HEK293 (cell line): ENCODE data around the gene SRRM2.

Experiments used
- CTCF ChIP-seq: fragments of 450-650 bp; formaldehyde crosslinking; IDR thresholded peaks from 2 replicates; pipeline ENCODE4 v1.5.1; 2016; ENCODE audit warnings: missing biosample characterization, missing genetic modification characterization
- KLF1 ChIP-seq: fragments of 450-650 bp; formaldehyde crosslinking; IDR thresholded peaks from 2 replicates; pipeline ENCODE4 v1.5.1; 2016; ENCODE audit warnings: missing biosample characterization, missing genetic modification characterization
- KLF10 ChIP-seq: fragments of 450-650 bp; IDR thresholded peaks from 2 replicates; pipeline ENCODE4 v1.5.1; 2018; ENCODE audit warnings: missing biosample characterization, mild to moderate bottlenecking, missing genetic modification characterization
- MYNN ChIP-seq: fragments of 450-650 bp; formaldehyde crosslinking; IDR thresholded peaks from 2 replicates; pipeline ENCODE4 v1.5.1; 2016; ENCODE audit warnings: missing biosample characterization, missing genetic modification characterization, borderline replicate concordance
- SETDB1 ChIP-seq: IDR thresholded peaks from one replicate; pipeline ENCODE4 v1.6.1; 2017; ENCODE audit warnings: mild to moderate bottlenecking, low read length, moderate library complexity, mixed read lengths; ENCODE audit not compliant: insufficient read length
- SP2 ChIP-seq: fragments of 450-650 bp; formaldehyde crosslinking; IDR thresholded peaks from 2 replicates; pipeline ENCODE4 v1.5.1; 2016; ENCODE audit warnings: missing biosample characterization, missing genetic modification characterization
- ZBTB17 ChIP-seq: fragments of 450-650 bp; formaldehyde crosslinking; IDR thresholded peaks from 2 replicates; pipeline ENCODE4 v1.5.1; 2016; ENCODE audit warnings: missing biosample characterization, missing genetic modification characterization
- ZNF155 ChIP-seq: fragments of 450-650 bp; formaldehyde crosslinking; IDR thresholded peaks from 2 replicates; pipeline ENCODE4 v1.5.1; 2016; ENCODE audit warnings: missing biosample characterization, missing genetic modification characterization
- ZNF223 ChIP-seq: fragments of 450-650 bp; formaldehyde crosslinking; IDR thresholded peaks from 2 replicates; pipeline ENCODE4 v1.5.1; 2016; ENCODE audit warnings: missing biosample characterization, missing genetic modification characterization
- ZNF529 ChIP-seq: fragments of 450-650 bp; formaldehyde crosslinking; IDR thresholded peaks from 2 replicates; pipeline ENCODE4 v1.5.1; 2017; ENCODE audit warnings: missing genetic modification characterization, missing biosample characterization; ENCODE audit not compliant: insufficient replicate concordance
- ZNF580 ChIP-seq: fragments of 450-650 bp; formaldehyde crosslinking; IDR thresholded peaks from 2 replicates; pipeline ENCODE4 v1.5.1; 2016; ENCODE audit warnings: missing biosample characterization, missing genetic modification characterization
- TF ChIP-seq, protein P1 (sequence below): fragments of 450-650 bp; formaldehyde crosslinking; IDR thresholded peaks from 2 replicates; pipeline ENCODE4 v1.5.1; 2016; ENCODE audit warnings: missing biosample characterization, missing genetic modification characterization

GRCh38 chr16:2783581-2784357, 31.3 kb downstream of the SRRM2 start:
- TF ChIP-seq MYNN (tag by site-specific recombination) (no peak), ZNF580 (tag by site-specific recombination) (no peak), KLF1 (tag by site-specific recombination) (no peak), SETDB1 (no peak), ZBTB17 (no peak), SP2 (tag by site-specific recombination) (no peak), CTCF (no peak), ZNF155 (tag by site-specific recombination) (no peak), ZNF223 (no peak), ZNF529 (no peak), KLF10 (tag by site-specific recombination) (no peak)
- TF ChIP-seq, protein P1, sequence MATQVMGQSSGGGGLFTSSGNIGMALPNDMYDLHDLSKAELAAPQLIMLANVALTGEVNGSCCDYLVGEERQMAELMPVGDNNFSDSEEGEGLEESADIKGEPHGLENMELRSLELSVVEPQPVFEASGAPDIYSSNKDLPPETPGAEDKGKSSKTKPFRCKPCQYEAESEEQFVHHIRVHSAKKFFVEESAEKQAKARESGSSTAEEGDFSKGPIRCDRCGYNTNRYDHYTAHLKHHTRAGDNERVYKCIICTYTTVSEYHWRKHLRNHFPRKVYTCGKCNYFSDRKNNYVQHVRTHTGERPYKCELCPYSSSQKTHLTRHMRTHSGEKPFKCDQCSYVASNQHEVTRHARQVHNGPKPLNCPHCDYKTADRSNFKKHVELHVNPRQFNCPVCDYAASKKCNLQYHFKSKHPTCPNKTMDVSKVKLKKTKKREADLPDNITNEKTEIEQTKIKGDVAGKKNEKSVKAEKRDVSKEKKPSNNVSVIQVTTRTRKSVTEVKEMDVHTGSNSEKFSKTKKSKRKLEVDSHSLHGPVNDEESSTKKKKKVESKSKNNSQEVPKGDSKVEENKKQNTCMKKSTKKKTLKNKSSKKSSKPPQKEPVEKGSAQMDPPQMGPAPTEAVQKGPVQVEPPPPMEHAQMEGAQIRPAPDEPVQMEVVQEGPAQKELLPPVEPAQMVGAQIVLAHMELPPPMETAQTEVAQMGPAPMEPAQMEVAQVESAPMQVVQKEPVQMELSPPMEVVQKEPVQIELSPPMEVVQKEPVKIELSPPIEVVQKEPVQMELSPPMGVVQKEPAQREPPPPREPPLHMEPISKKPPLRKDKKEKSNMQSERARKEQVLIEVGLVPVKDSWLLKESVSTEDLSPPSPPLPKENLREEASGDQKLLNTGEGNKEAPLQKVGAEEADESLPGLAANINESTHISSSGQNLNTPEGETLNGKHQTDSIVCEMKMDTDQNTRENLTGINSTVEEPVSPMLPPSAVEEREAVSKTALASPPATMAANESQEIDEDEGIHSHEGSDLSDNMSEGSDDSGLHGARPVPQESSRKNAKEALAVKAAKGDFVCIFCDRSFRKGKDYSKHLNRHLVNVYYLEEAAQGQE = no peak
